Ureter (tissue), 1 donor: ENCODE data around the gene KLF6. TPM values are rescaled to one million over a fixed set of nuclear protein-coding genes. Genes with fewer than 3 reads are reported as not detected.

Experiments used
- DNase-seq: peaks from one replicate; pipeline ENCODE4 v3.0.0-alpha.2; 2020; ENCODE audit warnings: low spot score
- total RNA-seq: library from RNA; stranded (reverse); gene quantifications from one replicate; pipeline ENCODE4 v1.2.4, GENCODE V29; 2023
- donor health status: DM: yes; HTN: yes; CAD: no.

Gene KLF6
- total RNA-seq, 1 donor from 2014 or later = 171 TPM

DNA sequence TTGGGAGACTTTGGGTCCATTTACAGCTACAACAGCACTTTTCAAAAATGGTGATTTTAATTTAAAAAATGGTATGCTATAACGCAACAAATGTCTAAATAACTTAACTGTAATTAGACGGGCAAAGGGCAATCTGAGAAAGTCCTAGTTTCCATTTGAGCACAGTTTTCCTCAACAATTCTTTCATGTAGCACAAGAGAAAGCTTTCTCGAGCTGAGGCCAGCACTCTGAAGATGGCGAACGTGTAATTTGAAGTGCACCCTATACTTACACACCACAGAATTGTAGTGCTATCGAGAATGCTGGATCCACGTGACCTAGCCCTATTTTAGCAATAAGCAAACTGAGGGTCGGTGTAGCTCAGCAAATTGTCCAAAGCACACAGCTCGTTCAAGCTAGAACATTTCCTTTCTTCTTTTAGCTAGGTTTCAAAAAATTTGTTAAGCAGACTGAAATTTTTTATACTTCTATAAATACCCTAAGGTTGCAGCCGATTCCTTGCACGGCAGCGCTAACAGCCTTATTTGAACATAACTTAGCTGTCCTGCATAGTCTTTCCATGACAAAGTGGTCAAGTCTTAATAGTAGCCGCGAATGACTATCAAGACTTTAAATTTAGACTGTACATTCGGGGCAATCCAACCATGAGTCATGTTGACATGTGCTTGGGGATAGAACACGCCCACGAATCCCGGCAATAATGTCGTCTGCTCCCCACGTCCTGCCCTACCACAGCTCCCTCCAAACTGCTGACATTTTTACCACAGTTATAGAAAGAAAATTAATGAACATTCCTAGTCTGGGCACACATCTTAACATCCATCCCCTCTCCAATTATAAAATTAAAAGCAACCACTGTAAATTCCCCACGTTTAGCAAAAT lies 10.0 kb downstream of the KLF6 start:
- no peak for DNase-seq

GRCh38 chr10:3774018-3774813 lies 10.8 kb downstream of the KLF6 start:
- no peak for DNase-seq

DNA sequence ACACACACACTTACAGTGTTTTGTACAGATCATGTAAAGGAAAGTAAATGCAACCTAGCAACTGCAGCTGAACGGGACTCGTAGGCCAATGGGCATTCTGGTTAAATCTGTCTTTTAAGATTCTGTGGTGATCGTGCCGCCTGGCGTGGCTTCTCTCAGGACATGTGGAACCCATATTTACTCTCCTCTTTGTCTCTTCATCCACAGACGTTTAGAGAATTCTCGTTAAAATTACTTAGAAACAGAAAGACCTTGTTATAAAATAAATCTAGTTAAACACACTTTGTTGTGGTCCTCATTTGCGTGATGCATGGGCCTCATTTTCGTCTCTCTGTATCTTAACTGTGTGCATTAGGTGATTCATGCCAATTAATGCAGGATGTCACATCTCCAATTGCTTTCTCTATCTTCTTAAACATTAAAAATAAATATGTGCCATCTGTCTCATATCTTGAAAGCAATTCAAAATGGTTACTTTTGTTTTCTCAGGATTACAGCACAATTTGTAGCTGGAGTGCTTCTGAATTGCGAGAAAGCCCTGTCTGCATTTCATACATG lies 11.5 kb downstream of the KLF6 start:
- DNase-seq = no peak

GRCh38 chr10:3772361-3773171 lies 12.4 kb downstream of the KLF6 start:
- no peak for DNase-seq

DNA sequence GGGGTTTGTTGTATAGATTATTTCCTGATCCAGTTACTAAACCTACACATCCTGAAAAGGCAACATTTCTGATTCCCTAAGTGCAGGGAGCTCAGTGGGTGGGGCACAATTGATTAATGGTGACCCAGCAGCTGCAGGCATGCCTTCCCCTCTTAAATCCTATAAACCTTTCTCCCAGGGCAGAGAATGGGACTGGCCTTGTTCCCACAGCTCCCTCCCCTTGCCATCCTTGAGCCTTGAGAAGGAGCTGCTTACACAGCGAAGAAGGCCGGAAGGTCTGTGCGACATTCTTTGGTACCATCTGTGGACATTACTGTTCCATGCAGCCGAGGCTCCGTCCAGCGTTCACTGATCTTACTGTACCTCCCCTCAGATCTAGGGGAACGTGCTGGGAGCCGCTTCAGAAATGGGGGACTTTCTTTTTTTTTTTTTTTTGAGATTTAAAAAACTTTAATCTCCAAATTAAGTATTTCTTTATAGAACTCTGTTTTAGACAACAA lies 14.3 kb downstream of the KLF6 start:
- no peak for DNase-seq

DNA sequence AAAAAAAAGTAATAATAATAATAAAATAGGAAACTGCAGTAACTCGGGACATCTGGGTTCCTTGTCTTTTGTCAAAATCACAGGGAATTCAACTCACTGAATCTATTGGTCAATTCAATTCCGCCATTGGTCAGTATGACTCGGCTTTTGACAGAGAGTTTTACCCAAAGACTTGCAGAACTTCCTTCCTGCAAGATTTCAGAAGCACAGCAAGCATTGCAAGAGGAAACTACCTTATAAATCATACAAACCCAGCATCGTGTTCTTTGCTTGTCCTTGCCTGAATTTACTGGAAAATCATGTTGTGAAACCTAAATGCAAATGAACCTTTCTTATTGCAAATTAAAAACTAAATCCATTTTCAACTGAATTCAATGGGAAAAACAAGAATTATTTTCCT lies 15.5 kb downstream of the KLF6 start:
- no peak for DNase-seq

DNA sequence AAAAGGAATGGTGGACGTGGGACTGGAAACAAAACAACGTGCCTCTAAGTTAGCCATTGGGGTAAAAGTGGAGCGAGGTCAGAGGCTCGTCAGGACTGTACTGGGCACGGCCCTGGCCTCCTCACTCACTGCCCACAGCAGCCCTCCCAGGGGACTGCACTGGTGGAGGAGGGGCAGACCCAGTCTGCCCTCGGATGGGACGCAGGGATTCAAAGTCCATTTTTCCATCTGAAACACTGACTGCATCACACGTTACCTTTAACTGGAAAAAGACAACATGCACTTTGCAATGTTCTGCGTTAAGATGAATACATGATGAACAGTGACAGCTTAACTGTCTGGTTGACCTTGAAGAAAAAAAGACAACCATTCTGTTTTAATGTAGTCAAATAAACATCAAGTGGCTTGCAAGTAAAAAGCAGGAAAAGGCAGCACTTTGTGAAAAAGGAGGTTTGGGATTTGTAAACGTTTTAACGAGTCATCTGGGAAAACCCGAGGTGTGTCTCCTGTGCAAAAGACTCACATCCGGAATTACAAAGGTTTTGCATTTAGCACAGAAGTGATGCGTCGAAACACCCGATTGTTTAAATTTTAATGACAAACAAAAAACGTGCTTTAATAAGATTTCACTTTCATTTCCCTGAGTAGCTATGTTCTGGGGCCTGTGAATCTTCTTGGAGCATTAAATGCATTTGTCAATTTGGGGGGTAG lies 18.8 kb downstream of the KLF6 start:
- DNase-seq = no peak

GRCh38 chr10:3765146-3765545 lies 19.9 kb downstream of the KLF6 start:
- peak; percentile 32 for DNase-seq

- no peak for DNase-seq
Observed at GRCh38 chr10:3764626-3765112, 20.3 kb downstream of the KLF6 start.

DNA sequence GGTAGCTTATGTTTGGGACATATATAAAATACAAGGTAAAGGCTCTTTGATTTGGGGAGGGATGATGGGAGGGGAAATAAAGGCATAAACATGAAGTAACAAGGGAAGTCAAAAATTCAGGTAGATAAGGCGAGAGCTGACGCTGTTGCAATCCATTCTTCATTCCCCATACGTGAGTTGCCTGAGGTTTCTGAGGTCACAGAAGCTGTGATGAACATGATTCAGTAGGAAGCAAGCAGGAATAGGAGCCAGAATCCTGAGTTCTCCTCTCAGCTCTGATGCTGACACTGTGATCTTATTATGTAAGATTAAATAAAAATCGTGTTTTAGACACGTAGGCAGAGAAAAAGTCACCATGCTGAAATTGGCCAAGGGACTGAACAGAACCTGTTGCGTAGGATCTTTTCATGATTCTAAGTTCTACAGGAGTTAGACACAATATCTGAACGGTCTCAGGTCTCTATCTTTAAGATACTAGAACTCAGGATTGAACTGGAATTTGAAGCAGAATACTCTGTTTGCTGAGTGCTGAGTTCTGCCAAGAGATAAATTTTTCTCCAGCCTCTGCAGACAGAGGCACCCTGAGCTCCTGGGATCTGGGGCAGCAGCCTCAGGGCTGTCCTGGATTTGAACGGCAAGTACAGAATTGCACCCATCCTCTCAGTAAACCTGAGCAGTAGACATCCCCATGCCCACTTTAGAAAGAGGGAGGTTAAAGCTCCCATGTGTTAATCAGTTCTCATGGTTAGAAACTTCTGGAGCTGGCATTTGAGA lies 21.0 kb downstream of the KLF6 start:
- DNase-seq = peak; percentile 22

- DNase-seq = peak; percentile 42
Observed at GRCh38 chr10:3763035-3763456, 22.0 kb downstream of the KLF6 start.

GRCh38 chr10:3762309-3762708 lies 22.7 kb downstream of the KLF6 start:
- DNase-seq = no peak

GRCh38 chr10:3761904-3762303 lies 23.1 kb downstream of the KLF6 start:
- no peak for DNase-seq

GRCh38 chr10:3761021-3761686 lies 23.9 kb downstream of the KLF6 start:
- peak; percentile 32 for DNase-seq

DNA sequence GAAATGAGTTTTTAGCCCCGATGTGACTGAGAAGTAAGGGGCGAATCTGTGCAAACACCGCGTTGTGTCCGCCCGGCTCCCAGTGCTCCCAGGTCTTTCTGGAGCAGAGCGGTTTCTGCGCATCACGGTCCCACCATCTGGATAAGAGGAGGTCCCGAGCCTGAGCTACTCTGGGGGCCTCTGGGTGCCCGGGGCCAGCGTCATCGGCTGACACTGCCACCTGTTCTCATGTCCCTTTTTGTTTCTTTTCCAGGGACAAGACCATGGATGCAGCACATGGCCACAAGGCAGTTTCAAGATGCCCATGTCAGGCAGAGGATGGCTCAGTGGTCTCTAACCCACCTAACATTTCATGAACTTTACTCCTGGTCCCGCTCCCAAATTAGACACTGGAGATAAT lies 24.9 kb downstream of the KLF6 start:
- no peak for DNase-seq

DNA sequence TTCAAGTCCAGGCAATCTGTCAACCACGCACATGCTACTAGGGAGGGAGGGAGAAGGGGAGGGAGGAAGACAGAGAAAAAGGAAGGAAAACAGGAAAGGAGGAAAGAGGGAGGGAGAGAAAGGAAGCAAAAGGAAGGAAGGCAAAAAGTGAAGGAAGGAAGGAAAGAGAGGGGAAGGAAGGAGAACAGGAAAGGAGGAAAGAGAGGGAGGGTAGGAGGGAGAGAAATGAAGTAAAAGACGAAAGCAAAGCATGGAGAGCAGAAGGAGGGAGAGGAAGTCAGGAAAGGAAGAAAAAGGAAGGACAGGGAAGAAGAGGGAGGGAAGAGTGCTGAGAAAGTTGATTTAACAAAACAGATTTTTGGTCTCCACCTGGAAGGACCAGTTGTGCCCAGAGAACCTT lies 25.6 kb downstream of the KLF6 start:
- no peak for DNase-seq

DNA sequence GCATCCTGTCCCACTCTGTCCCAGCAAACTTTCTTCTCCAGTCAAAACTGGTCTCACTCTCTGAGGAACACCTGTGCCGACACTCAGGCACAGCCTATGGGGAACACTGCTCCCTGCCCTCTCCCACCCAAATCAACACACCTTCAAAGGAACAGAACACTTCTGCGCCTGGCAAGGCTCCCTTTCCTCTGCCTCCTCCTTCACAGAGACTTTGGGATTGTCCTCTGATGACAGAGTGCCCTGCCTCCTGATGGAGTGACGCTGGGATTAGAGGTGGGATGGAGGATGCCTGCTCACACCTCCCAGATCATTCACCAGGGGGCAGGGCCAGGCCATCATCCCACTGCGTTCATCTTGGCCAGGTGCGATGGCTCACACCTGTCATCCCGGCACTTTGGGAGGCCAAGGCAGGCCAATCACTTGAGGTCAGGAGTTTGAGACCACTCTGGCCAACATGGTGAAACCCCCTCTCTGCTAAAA lies 26.5 kb downstream of the KLF6 start:
- peak; percentile 31 for DNase-seq

- no peak for DNase-seq
Observed at GRCh38 chr10:3757638-3758490, 27.1 kb downstream of the KLF6 start.
